WI38 (cell line): ENCODE results near the gene RPL37.
A peak's percentile ranks its signal among the peaks of the same experiment; 100 is the strongest.

Experiments
- H3K4me3 ChIP-seq: 2 replicates; pipeline ENCODE4 v1.5.1; 2011; ENCODE audit warnings: low read depth, mild to moderate bottlenecking, control low read depth, low read length
- TF ChIP-seq, protein P1 (sequence below): IDR thresholded peaks from 2 replicates; pipeline ENCODE4 v1.5.1; 2012; ENCODE audit warnings: low read depth, mild to moderate bottlenecking, control low read depth, low read length

The RPL37 gene

DNA sequence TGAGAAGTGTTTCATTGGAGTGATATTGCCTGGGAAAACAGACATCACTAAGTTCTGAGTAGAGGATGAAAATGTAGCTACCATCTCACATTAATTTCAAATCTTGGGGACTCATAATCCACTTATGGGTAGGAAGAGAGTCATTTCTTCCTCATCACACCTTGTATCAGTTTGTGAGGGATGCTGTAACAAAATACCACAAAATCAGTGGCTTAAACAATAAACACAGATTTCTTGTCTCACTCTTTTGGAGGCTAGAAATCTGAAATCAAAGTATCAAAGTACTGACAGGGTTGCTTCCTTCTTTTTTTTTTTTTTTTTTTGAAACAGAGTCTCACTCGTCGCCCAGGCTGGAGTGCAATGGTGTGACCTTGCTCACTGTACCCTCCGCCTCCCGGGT, 9.5 kb upstream of the RPL37 start:
- TF ChIP-seq, protein P1, sequence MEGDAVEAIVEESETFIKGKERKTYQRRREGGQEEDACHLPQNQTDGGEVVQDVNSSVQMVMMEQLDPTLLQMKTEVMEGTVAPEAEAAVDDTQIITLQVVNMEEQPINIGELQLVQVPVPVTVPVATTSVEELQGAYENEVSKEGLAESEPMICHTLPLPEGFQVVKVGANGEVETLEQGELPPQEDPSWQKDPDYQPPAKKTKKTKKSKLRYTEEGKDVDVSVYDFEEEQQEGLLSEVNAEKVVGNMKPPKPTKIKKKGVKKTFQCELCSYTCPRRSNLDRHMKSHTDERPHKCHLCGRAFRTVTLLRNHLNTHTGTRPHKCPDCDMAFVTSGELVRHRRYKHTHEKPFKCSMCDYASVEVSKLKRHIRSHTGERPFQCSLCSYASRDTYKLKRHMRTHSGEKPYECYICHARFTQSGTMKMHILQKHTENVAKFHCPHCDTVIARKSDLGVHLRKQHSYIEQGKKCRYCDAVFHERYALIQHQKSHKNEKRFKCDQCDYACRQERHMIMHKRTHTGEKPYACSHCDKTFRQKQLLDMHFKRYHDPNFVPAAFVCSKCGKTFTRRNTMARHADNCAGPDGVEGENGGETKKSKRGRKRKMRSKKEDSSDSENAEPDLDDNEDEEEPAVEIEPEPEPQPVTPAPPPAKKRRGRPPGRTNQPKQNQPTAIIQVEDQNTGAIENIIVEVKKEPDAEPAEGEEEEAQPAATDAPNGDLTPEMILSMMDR: no peak
- H3K4me3 ChIP-seq: no peak overlapping the region

DNA sequence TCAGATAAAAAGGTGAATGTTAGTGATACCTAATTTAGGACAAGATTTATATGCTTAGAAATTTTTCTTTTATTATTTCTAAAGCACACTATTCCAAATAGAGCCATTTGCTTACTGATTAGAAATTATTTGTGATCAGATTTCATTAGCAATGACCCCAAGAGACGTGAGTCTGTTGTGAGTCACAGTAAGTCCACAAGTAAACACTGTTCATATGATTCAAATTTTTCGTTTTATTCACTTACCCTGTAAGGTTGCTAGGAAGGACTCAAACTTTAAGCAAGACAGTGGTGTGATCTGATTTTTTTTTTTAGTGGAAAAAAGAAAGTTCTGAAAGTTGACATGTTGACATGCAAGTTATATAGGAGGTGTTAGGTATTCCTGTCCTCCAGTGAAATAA, 7.3 kb upstream of the RPL37 start:
- H3K4me3 ChIP-seq: peak overlapping the region; percentile 55
- TF ChIP-seq, protein P1: no peak

DNA sequence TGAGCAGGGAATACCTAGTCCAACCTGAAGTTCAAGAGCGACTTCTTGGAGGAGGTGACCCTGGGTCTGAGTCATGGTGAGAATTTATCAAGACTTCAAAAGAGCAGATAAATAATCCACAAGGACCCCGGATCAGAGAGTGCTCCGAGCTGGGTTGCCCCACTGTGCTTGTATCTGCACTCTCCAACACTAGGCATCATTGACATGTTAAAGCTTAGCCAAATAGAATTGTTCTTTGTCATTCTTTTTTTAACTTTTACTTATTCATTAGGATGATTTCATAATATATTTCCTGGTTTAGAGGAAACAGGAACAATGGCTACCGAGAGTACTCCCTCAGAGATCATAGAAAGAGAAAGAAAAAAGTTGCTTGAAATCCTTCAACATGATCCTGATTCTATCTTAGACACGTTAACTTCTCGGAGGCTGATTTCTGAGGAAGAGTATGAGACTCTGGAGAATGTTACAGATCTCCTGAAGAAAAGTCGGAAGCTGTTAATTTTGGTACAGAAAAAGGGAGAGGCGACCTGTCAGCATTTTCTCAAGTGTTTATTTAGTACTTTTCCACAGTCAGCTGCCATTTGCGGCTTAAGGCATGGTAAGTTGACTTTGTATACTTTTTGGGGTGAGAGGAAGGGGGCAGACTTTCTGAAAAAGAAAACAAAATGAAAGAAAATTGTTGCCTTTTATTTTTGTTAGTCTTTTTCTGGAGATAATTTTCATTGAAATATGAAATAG, 6.2 kb upstream of the RPL37 start, which contains the start of gene CARD6:
Gene CARD6, plus strand, starts transcription at position 300 of the 738 bp plus-strand sequence. Its CDS starts 16 bp downstream, at position 316.
- TF ChIP-seq, protein P1: no peak
- H3K4me3 ChIP-seq: peak within 1 kb of the TSS; percentile 55

DNA sequence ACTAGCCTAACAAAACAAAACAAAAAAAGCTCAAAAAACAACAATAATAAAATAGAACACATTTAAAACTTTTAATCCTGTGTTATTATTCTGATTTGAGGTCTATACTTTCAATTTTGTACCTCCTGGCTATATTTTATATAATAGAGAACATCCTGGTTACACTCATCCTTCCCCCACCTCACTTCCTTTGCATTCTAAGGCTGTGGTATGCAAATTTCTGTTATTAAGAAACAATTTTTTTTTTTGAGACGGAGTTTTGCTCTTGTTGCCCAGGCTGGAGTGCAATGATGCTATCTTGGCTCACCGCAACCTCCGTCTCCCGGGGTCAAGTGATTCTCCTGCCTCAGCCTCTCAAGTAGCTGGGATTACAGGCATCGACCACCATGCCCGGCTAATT, 3.1 kb upstream of the RPL37 start:
- TF ChIP-seq, protein P1: no peak
- no peak overlapping the region for H3K4me3 ChIP-seq

DNA sequence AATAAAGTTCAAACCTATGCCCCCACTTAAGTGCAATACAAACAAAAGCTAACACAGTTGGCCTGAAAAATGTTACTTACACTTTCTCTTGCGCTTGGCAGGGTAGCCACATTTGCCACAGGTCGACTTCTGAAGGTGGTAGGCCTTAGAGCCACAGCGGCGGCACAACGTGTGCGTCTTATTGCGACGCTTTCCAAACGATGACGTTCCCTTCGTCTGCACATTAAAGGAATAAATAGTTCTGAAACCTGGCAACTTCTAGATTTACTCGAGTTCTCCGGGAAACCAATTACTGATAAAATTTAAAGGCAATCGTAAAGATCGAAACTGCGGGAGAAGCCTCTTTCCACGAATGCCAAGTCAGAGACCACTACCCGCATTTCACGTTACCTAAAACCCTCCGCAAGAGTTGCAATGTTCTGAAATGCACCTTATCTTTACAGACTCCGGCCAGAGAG, 602 bp downstream of the RPL37 start:
- TF ChIP-seq, protein P1: no peak
- peak overlapping the region; percentile 100 for H3K4me3 ChIP-seq

DNA sequence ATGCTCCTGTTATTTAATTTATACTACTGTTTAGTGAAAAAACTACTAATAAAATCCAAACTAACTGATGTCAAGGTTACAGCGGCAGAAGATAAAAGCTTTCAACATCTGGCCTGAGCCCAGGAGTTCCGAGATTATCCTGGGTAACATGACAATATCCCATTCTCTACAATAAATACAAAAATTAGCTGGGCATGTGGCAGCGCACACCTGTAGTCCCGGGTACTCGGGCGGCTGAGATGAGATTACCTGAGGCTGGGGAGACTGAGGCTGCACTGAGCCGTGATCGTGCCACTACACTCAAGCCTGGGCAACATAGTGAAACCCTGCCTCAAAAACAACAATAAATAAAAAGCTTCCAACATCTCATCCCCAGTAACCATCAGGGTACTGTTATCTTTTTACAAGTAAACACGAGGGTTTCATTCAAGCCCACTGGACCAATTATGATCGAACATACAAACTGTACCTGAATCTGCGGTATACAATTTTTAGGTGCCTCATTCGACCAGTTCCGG, 1.3 kb downstream of the RPL37 start:
- H3K4me3 ChIP-seq: peak overlapping the region; percentile 100
- TF ChIP-seq, protein P1: no peak

DNA sequence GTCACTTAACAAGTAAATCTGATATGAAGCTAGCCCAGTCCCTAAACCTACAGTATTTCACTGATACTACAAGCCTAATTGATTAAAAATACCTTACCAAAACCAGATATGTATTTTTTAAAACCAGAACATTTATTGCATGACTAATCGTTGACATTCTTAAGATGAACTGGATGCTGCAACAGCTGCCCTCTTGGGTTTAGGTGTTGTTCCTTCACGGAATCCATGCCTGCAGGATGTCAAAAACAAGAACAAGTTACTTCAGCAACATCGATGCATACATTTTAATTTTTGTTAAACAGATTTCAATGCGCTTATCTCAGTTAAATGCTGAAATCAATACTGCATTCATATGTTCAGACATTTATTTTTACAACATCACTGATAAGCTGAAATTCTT, 2.7 kb downstream of the RPL37 start:
- peak overlapping the region; percentile 100; the same call in 1 of the 2 replicates for H3K4me3 ChIP-seq
- TF ChIP-seq, protein P1: no peak
